ENCODE results near the gene RHOC.

The RHOC gene

DNA sequence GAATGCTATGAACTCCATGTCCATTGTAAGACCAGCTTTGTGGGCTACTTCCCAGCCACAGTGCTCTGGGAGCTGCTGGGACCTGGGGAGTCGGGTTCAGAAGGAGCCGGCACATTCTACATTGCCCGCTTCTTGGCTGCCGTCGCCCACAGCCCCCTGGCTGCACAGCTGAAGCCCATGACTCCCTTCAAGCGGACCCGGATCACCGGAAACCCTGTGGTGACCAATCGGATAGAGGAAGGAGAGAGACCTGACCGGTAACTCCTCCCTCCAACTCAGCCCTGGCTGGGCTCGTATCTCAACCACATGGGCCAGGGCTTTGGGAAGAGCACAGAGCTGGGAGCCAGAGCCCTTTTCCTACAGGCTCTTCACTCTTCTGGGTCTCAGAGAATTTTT, 17.1 kb downstream of the RHOC start:
- in situ Hi-C loops (cut with HindIII; ENCODE audit: low sequenced_read_pairs): no loop called here
- no peak for TF ChIP-seq CTCF (IDR thresholded peaks at IDR 0.05; ENCODE audit: low read depth, low read length)

GRCh38 chr1:112689196-112689841, 17.6 kb downstream of the RHOC start:
- no peak for TF ChIP-seq CTCF (IDR thresholded peaks at IDR 0.05; ENCODE audit: low read depth, low read length)
- in situ Hi-C loops (cut with HindIII; ENCODE audit: low sequenced_read_pairs): no loop called here
- H3K4me3 ChIP-seq (ENCODE audit: low read depth, low read length): no peak overlapping the region
- no peak for DNase-seq (ENCODE audit: low read depth, low spot score)

More for the DNA sequence above, 17.1 kb downstream of the RHOC start:
- H3K4me3 ChIP-seq (ENCODE audit: low read depth, low read length): no peak overlapping the region
- DNase-seq (ENCODE audit: low read depth, low spot score): no peak

- in situ Hi-C loops (cut with HindIII; ENCODE audit: low sequenced_read_pairs): no loop called here
- no peak for DNase-seq (ENCODE audit: low read depth, low spot score)
- H3K4me3 ChIP-seq (ENCODE audit: low read depth, low read length): no peak overlapping the region
- no peak for TF ChIP-seq CTCF (IDR thresholded peaks at IDR 0.05; ENCODE audit: low read depth, low read length)
Observed at GRCh38 chr1:112688781-112689193, 18.1 kb downstream of the RHOC start.

DNA sequence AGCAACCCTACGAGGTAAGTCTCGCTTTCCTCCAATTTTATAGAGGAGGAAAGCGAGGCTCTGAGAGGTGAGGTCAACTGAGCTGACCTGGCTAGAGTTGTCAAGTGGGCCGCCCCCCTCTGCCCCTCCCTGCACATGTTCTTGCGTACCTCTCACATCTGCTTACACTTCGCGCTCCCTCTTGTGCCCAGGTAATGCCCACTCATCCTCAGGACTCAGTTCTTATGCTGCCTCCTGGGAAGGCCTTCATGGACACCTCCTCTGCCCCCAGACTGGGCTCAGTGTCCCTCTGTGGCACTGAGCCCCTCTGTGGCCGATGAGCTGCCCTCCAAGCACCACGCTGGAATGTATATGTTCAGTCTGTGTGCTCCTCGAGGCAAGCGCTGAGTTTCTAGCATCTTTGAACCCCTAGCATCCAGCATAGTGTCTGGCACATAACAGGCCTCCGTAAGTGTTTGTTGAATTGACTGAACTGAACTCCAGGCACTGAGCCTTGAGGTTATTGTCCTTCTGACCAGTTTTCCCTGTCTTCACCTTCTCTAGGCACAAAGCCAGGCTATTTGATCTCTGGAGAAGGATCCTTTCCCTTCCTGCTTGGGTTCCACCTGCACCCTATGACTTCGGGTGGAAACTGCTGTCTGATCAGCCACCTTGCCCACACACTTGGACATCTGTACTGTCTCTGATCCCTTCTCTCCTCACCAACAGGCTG, 19.0 kb downstream of the RHOC start:
- no peak for TF ChIP-seq CTCF (IDR thresholded peaks at IDR 0.05; ENCODE audit: low read depth, low read length)
- in situ Hi-C loops (cut with HindIII; ENCODE audit: low sequenced_read_pairs): no loop called here
- H3K4me3 ChIP-seq (ENCODE audit: low read depth, low read length): no peak overlapping the region
- no peak for DNase-seq (ENCODE audit: low read depth, low spot score)

DNA sequence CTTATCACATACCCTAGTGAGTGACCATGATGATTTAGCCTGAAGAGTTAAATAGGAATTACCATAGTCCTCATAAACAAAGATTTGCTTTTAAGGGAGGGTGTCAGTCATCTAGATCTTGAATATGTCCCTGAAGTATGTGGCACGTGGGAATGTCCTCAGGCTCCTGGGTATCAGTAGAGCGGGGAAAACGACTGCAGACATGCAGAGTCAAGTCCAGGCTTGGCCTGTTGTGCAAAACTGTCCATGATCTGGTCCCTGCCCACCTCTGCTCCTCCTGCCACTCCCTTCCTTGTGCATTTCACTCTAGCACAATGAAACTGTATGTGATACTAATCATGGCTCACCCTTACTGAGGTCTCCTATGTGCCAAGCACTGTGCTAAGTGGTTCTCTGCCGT, 19.6 kb downstream of the RHOC start:
- DNase-seq (ENCODE audit: low read depth, low spot score): no peak
- no peak for TF ChIP-seq CTCF (IDR thresholded peaks at IDR 0.05; ENCODE audit: low read depth, low read length)
- in situ Hi-C loops (cut with HindIII; ENCODE audit: low sequenced_read_pairs): no loop called here
- H3K4me3 ChIP-seq (ENCODE audit: low read depth, low read length): no peak overlapping the region

- no peak for TF ChIP-seq CTCF (IDR thresholded peaks at IDR 0.05; ENCODE audit: low read depth, low read length)
- in situ Hi-C loops (cut with HindIII; ENCODE audit: low sequenced_read_pairs): no loop called here
- DNase-seq (ENCODE audit: low read depth, low spot score): no peak
- H3K4me3 ChIP-seq (ENCODE audit: low read depth, low read length): no peak overlapping the region
Observed at GRCh38 chr1:112686835-112687234, 20.1 kb downstream of the RHOC start.

Data from astrocyte of the spinal cord (primary cell).